D721Med (cell line): ENCODE data around the gene ESPN.
A peak's percentile ranks its signal among the peaks of the same experiment; 100 is the strongest.
"Not testable (repeated sequence)": the region's sequence is repeated elsewhere in the genome, so short reads cannot be mapped to it uniquely, and the experiment has no call there.

Source experiments
- DNase-seq: peaks from one replicate; pipeline ENCODE4 v3.0.0; 2011; ENCODE audit warnings: low spot score; ENCODE audit not compliant: insufficient read length
- FAIRE-seq: peaks from 2 replicates; lab custom pipeline; 2011; peaks lifted over from hg19 to GRCh38; lab: Jason Lieb, UNC
- CTCF ChIP-seq: IDR thresholded peaks from 2 replicates; pipeline ENCODE4 v1.5.1; 2012; ENCODE audit warnings: mild to moderate bottlenecking, control low read depth; ENCODE audit not compliant: insufficient read depth; ENCODE audit errors: missing control alignments

Gene ESPN

GRCh38 chr1:6434186-6434585 lies 9.6 kb downstream of the ESPN start:
- no peak for FAIRE-seq
- TF ChIP-seq CTCF, result no peak
- no peak for DNase-seq

GRCh38 chr1:6435129-6435528 lies 10.6 kb downstream of the ESPN start:
- DNase-seq, result no peak
- TF ChIP-seq CTCF, result no peak
- FAIRE-seq, result no peak

GRCh38 chr1:6435547-6435946 lies 11.0 kb downstream of the ESPN start:
- TF ChIP-seq CTCF, result no peak
- DNase-seq, result no peak
- FAIRE-seq, result no peak

- DNase-seq, result not testable (repeated sequence)
These were observed 11.7 kb downstream of the ESPN start for GRCh38 chr1:6436277-6436676.

GRCh38 chr1:6437012-6437700 lies 12.6 kb downstream of the ESPN start:
- FAIRE-seq, DNase-seq: not testable (repeated sequence)
- peak; percentile 22 for TF ChIP-seq CTCF

More at GRCh38 chr1:6436277-6436676, 11.7 kb downstream of the ESPN start:
- FAIRE-seq, result not testable (repeated sequence)

- peak; percentile 72 for TF ChIP-seq CTCF
- no peak for FAIRE-seq
These were observed 13.5 kb downstream of the ESPN start for GRCh38 chr1:6438047-6438525.

GRCh38 chr1:6440198-6441126 lies 15.9 kb downstream of the ESPN start:
- DNase-seq (peak; percentile 38), FAIRE-seq (no peak)
- TF ChIP-seq CTCF, result peak; percentile 7

More at GRCh38 chr1:6438047-6438525, 13.5 kb downstream of the ESPN start:
- DNase-seq, result peak; percentile 62
